Neuron (in vitro differentiated cells): Measurements from ENCODE around the gene SLC17A8.

Experiments used
- H2AFZ ChIP-seq: one replicate; pipeline ENCODE4 v1.6.1; 2013; ENCODE audit warnings: low read depth, mild to moderate bottlenecking, inconsistent platforms, low read length, moderate library complexity
- H3K27me3 ChIP-seq: one replicate; pipeline ENCODE4 v1.6.1; 2013; ENCODE audit warnings: low read length; ENCODE audit not compliant: insufficient read depth
- H3K36me3 ChIP-seq: one replicate; pipeline ENCODE4 v1.6.1; 2013; ENCODE audit warnings: low read length; ENCODE audit not compliant: insufficient read depth
- H3K4me1 ChIP-seq: one replicate; pipeline ENCODE4 v1.6.1; 2013; ENCODE audit warnings: low read length; ENCODE audit not compliant: insufficient read depth
- H3K4me3 ChIP-seq: 2 replicates; pipeline ENCODE4 v1.5.1; 2013; ENCODE audit warnings: mild to moderate bottlenecking, low read length, moderate library complexity
- H3K9me3 ChIP-seq: one replicate; pipeline ENCODE4 v1.6.1; 2013; ENCODE audit warnings: low read length

Gene SLC17A8

GRCh38 chr12:100345020-100345767 is 11.7 kb upstream of the SLC17A8 start:
- no peak overlapping the region for H3K4me3 ChIP-seq
- H3K36me3 ChIP-seq = no peaks in the 10 kb centered on the region
- no peaks in the 10 kb centered on the region for H3K4me1 ChIP-seq
- no peak overlapping the region for H2AFZ ChIP-seq
- H3K9me3 ChIP-seq = no peaks in the 10 kb centered on the region
- H3K27me3 ChIP-seq = no peaks in the 10 kb centered on the region

GRCh38 chr12:100346660-100347059 is 10.2 kb upstream of the SLC17A8 start:
- Histone ChIP-seq H3K36me3 (no peaks in the 10 kb centered on the region), H3K4me3 (no peak overlapping the region), H3K27me3 (no peaks in the 10 kb centered on the region), H2AFZ (no peak overlapping the region), H3K4me1 (no peaks in the 10 kb centered on the region), H3K9me3 (no peaks in the 10 kb centered on the region)

GRCh38 chr12:100348657-100349454 is 8.0 kb upstream of the SLC17A8 start:
- Histone ChIP-seq H3K4me3 (no peak overlapping the region), H3K27me3 (no peaks in the 10 kb centered on the region), H3K4me1 (no peaks in the 10 kb centered on the region), H3K36me3 (no peaks in the 10 kb centered on the region), H2AFZ (no peak overlapping the region), H3K9me3 (no peaks in the 10 kb centered on the region)

- Histone ChIP-seq H3K9me3 (no peaks in the 10 kb centered on the region), H3K27me3 (peaks cover 11% of the 10 kb centered on the region), H3K4me1 (peaks cover 14% of the 10 kb centered on the region), H2AFZ (no peak overlapping the region), H3K4me3 (no peak overlapping the region), H3K36me3 (no peaks in the 10 kb centered on the region)
Measured at GRCh38 chr12:100359248-100359647, 2.4 kb downstream of the SLC17A8 start.

- no peaks in the 10 kb centered on the region for H3K9me3 ChIP-seq
Measured at GRCh38 chr12:100359822-100360221, 2.9 kb downstream of the SLC17A8 start.

GRCh38 chr12:100360450-100360849 is 3.6 kb downstream of the SLC17A8 start:
- peaks cover 11% of the 10 kb centered on the region for H3K27me3 ChIP-seq
- H3K4me1 ChIP-seq = peaks cover 14% of the 10 kb centered on the region
- H3K4me3 ChIP-seq = no peak overlapping the region
- no peak overlapping the region for H2AFZ ChIP-seq
- no peaks in the 10 kb centered on the region for H3K36me3 ChIP-seq
- no peaks in the 10 kb centered on the region for H3K9me3 ChIP-seq

More at GRCh38 chr12:100359822-100360221, 2.9 kb downstream of the SLC17A8 start:
- no peak overlapping the region for H2AFZ ChIP-seq
- H3K4me1 ChIP-seq = peaks cover 14% of the 10 kb centered on the region
- peaks cover 11% of the 10 kb centered on the region for H3K27me3 ChIP-seq
- no peak overlapping the region for H3K4me3 ChIP-seq
- no peaks in the 10 kb centered on the region for H3K36me3 ChIP-seq

GRCh38 chr12:100364324-100364723 is 7.5 kb downstream of the SLC17A8 start:
- no peaks in the 10 kb centered on the region for H3K36me3 ChIP-seq
- no peak overlapping the region for H3K4me3 ChIP-seq
- H3K4me1 ChIP-seq = peaks cover 5% of the 10 kb centered on the region
- no peak overlapping the region for H2AFZ ChIP-seq
- peaks cover under 1% of the 10 kb centered on the region for H3K9me3 ChIP-seq
- H3K27me3 ChIP-seq = no peaks in the 10 kb centered on the region

GRCh38 chr12:100365411-100365810 is 8.5 kb downstream of the SLC17A8 start:
- H3K9me3 ChIP-seq = peaks cover 2% of the 10 kb centered on the region
- no peaks in the 10 kb centered on the region for H3K4me1 ChIP-seq
- no peak overlapping the region for H3K4me3 ChIP-seq
- no peaks in the 10 kb centered on the region for H3K36me3 ChIP-seq
- no peak overlapping the region for H2AFZ ChIP-seq
- no peaks in the 10 kb centered on the region for H3K27me3 ChIP-seq

- H3K4me1 ChIP-seq = peaks cover 7% of the 10 kb centered on the region
- H3K36me3 ChIP-seq = no peaks in the 10 kb centered on the region
- H3K4me3 ChIP-seq = no peak overlapping the region
- H3K9me3 ChIP-seq = peaks cover 2% of the 10 kb centered on the region
- no peaks in the 10 kb centered on the region for H3K27me3 ChIP-seq
- H2AFZ ChIP-seq = no peak overlapping the region
Measured at GRCh38 chr12:100368066-100368465, 11.2 kb downstream of the SLC17A8 start.

GRCh38 chr12:100371146-100371545 is 14.3 kb downstream of the SLC17A8 start:
- Histone ChIP-seq H3K9me3 (peaks cover 2% of the 10 kb centered on the region), H3K4me3 (no peak overlapping the region), H3K4me1 (peaks cover 10% of the 10 kb centered on the region), H3K27me3 (peaks cover 4% of the 10 kb centered on the region), H3K36me3 (no peaks in the 10 kb centered on the region), H2AFZ (no peak overlapping the region)

GRCh38 chr12:100372853-100373640 is 16.2 kb downstream of the SLC17A8 start:
- peaks cover 4% of the 10 kb centered on the region for H3K27me3 ChIP-seq
- H3K4me3 ChIP-seq = no peak overlapping the region

GRCh38 chr12:100375038-100375735 is 18.3 kb downstream of the SLC17A8 start:
- Histone ChIP-seq H2AFZ (no peak overlapping the region), H3K9me3 (no peaks in the 10 kb centered on the region), H3K27me3 (peaks cover 4% of the 10 kb centered on the region), H3K4me3 (no peak overlapping the region), H3K4me1 (peaks cover 10% of the 10 kb centered on the region), H3K36me3 (no peaks in the 10 kb centered on the region)

More at GRCh38 chr12:100372853-100373640, 16.2 kb downstream of the SLC17A8 start:
- Histone ChIP-seq H3K4me1 (peaks cover 10% of the 10 kb centered on the region), H2AFZ (no peak overlapping the region), H3K9me3 (peaks cover 2% of the 10 kb centered on the region), H3K36me3 (no peaks in the 10 kb centered on the region)
